ENCODE results near the gene RAD23B.

The RAD23B gene

GRCh38 chr9:107375651-107376369 lies 92.7 kb downstream of the RAD23B start:
- no peak for DNase-seq (ENCODE audit: low read depth in 2 of 2)

DNA sequence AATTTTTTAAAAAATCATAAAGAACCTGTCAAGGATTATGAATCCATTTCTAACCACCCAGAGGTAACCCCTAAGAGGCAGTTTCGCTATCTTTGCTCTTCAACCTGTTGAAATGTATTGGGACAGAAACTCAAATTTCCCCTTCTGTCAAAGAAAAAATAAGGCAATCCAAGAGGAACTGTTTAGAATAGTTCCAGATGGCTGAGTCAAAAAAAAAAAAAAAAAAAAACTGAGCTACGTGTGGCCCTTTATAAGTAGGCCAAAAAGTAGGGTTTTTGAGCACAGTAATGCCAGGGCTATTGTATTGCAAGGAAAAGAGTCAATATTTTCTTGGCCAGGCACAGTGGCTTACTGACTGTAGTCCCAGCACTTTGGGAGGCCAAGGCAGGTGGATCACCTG lies 94.9 kb downstream of the RAD23B start:
- no peak for DNase-seq (ENCODE audit: low read depth in 2 of 2)

All from stimulated activated CD8-positive, alpha-beta memory T cell treated with anti-CD3 and anti-CD28 coated beads, Interleukin-7, amount 100 ng/mL, for 1 hour (primary cell).